HG03439 (cell line): ENCODE measurements around the gene RAB3B.

Source experiments
- ATAC-seq: cut with Tn5 transposase; IDR thresholded peaks from one replicate; pipeline ENCODE4 v1.9.1; 2021; ENCODE audit warnings: mild to moderate bottlenecking, moderate library complexity; ENCODE audit not compliant: unreplicated experiment

The RAB3B gene

GRCh38 chr1:51957618-51958017, 32.9 kb downstream of the RAB3B start:
- no peak for ATAC-seq

DNA sequence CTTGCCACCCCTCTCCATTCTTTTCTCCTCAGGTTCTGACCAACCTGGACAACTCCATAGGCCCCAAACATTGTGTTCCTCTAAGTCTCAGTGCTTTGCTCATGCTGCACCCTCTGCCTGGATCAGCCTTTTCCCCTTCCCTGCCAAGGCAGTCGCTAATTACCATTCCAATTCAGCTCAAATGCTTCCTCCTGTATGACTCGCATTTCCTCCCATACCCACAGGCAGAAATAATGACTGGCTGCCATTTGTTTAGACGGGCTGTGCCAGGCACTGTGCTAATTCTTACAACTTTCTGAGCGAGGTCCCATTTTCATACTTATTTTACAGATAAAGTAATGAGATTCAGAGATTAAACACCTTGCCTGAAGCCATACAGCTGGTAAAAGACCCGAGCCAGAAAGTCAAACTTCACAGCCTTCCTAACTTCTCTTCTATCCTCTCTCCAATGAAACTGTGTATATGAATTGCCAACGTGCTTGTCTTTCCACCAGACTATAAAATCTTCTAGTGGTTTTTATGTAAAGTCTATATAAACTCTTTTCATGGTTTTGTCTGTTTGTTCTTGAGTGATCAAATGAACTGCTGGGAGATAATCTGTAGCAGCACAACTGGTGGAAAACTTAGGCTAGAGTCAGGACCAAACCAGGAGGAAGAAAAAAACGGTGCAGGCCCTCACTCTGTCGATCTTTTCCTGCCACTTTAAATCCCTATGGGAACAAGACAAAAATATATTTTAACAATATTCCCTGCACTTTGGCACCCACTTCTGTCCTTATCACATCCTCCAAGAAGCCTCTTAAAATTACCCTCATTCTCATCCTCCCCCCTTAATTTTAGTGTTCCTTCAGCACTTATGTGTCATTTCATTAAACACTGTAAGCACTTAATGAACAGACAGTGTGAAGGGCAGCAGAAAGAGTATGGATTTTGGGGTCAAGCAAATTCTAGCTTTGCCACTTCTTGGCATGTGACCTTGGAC, 33.7 kb downstream of the RAB3B start:
- ATAC-seq: no peak

GRCh38 chr1:51955797-51956527, 34.5 kb downstream of the RAB3B start:
- no peak for ATAC-seq

GRCh38 chr1:51954783-51955182, 35.7 kb downstream of the RAB3B start:
- ATAC-seq: no peak

GRCh38 chr1:51953079-51953478, 37.4 kb downstream of the RAB3B start:
- no peak for ATAC-seq

GRCh38 chr1:51952638-51953037, 37.9 kb downstream of the RAB3B start:
- ATAC-seq: no peak

GRCh38 chr1:51950701-51951100, 39.8 kb downstream of the RAB3B start:
- ATAC-seq: no peak

GRCh38 chr1:51949014-51949702, 41.3 kb downstream of the RAB3B start:
- ATAC-seq: no peak

GRCh38 chr1:51948491-51948915, 42.0 kb downstream of the RAB3B start:
- no peak for ATAC-seq

- ATAC-seq: no peak
Measured at GRCh38 chr1:51946300-51946699, 44.2 kb downstream of the RAB3B start.

DNA sequence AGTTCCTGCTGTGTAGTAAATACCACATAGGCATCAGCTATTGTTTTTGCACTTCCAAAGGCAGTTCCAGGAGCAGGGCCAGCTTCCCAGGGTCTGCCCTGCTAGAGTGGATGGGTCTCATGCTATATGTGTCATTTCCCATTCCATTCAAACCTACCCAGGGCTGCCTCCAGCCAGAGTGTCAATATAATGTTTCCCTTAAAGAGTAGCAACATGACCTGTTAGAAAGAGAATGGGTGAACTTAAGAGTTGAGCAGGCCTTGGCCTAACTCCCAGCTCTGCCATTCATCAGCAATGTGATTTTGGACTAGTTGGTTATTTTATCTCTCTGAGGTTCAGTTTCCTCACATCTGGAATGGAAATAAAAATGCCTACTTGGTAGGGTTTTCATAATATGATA, 44.9 kb downstream of the RAB3B start:
- no peak for ATAC-seq

DNA sequence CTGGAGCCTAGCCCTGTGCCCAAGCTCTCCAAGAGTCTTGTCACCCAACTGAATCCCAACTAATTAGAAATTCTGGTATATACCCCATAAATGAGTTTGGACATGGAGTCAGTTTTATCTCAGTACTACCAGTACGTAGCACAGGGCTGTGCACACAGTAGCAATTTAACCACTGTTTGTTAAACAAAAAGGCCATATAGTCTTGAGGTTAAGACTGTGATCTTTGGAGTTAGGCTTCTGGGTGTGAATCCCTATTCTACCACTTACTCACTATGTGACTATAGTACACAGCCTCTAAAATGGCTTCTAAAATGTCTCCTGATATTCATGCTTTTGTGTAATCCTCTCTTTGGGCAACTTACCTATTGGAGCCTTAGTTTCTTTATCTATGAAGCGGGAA, 48.2 kb downstream of the RAB3B start:
- no peak for ATAC-seq

DNA sequence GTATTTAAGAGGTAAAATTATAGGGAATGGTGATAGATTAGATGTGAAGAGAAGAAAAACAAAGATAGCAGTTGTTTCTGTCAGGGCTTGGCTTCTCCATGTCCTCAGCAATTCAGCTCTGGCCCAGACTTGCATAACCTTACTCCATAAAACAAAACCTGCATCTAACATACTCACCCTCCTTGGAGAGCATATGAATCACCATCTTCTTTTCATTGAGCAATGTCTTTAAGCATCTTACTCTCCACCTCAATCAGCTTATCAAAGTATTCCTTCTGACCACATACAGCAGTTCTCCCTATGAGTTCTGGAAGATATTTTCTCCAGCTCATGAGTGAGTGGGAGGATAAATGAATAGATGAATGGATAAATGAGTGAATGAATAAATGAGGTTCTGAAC, 49.0 kb downstream of the RAB3B start:
- ATAC-seq: no peak

DNA sequence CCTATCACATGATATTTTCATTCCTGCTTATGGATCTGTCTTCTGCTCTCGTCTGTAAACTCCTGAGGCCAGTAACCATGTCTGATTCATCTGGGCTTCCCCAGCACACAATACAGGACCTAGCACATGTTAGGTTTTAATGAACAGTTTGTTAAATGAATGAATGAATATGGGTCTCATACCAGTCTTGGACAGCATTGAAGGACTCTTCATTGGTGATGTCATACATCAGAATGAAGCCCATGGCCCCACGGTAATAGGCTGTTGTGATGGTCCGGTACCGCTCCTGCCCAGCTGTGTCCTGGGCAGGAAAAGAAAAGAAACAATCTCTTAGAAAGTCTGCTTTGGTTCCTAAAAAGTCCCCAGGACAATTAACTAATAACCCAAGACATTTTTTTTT, 53.4 kb downstream of the RAB3B start:
- ATAC-seq: no peak

DNA sequence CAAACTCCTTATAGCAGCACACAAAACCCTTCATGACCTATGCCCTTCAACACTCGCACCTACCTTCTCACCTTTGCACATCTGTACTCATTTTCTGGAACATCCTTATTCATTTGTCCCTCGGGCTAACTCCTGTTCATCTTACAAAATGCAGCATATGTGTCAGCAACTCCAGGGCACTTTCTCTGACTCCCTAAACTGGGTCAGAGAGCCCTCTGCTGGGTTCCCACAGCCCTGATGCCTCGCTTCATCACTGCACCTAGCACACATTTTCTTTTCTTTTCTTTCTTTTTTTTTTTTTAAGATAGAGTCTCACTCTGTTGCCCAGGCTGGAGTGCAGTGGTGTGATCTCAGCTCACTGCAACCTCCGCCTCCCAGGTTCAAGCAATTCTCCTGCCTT, 54.0 kb downstream of the RAB3B start:
- ATAC-seq: no peak

GRCh38 chr1:51933344-51933743, 57.2 kb downstream of the RAB3B start:
- ATAC-seq: no peak

DNA sequence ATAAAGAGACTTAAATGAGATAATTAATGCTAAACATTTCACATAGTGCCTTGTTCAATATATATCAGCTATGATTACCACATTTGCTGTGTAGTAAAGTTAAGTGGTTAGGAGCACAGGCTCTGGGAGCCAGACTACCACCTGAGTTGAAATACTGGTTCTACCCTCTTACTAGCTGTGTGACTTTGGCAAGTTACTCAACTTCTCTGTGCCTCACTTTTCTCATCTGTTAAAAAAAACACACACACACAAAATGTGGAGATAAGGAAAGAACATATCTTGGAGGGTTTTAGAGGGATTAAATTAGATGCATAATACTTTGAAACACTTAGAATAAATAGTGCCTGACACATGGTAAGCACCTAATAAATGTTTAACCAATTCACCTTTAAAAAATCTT, 60.2 kb downstream of the RAB3B start:
- no peak for ATAC-seq

GRCh38 chr1:51928896-51929295, 61.6 kb downstream of the RAB3B start:
- no peak for ATAC-seq

- ATAC-seq: no peak
Measured at GRCh38 chr1:51927029-51927428, 63.5 kb downstream of the RAB3B start.

- no peak for ATAC-seq
Measured at GRCh38 chr1:51926171-51926812, 64.2 kb downstream of the RAB3B start.

DNA sequence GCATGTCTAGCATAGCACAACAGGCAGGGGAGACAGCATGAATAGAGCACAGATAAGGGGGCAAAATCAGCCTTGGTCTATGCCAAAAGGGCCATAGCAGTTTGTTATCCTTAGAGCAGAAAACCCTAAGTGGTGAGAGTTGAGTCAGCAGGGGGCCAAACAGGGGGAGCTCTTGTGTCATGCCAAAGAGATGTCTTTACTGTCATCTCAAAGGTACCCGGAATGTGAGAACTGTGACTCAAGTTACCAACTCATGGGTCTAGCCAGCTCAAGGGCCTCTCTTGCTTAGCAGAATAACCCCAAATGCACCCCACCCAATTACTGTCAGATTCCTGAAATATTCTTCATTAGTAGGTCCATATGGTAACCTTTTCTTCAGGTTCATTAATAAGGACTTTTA, 66.0 kb downstream of the RAB3B start:
- ATAC-seq: no peak
